Mesothelial cell of epicardium (in vitro differentiated cells): ENCODE results near the gene IGF2R. TPM values are rescaled to one million over a fixed set of nuclear protein-coding genes. Genes with fewer than 3 reads are reported as not detected.

Experiments
- DNase-seq, 2 experiments: peaks; one replicate each; pipeline ENCODE4 v3.0.0; 2021; ENCODE audit warnings: low spot score in 2 of 2; ENCODE audit not compliant: unreplicated experiment in 2 of 2
- H3K27ac Mint-ChIP-seq: 2 replicates; pipeline ENCODE4 v1.8.0; 2021; ENCODE audit warnings: mixed read lengths
- H3K27me3 Mint-ChIP-seq: 2 replicates; pipeline ENCODE4 v1.8.0; 2021; ENCODE audit warnings: low read depth, mixed read lengths
- H3K36me3 Mint-ChIP-seq: 2 replicates; pipeline ENCODE4 v1.8.0; 2021; ENCODE audit warnings: mixed read lengths
- H3K4me1 Mint-ChIP-seq: 2 replicates; pipeline ENCODE4 v1.8.0; 2021; ENCODE audit warnings: mixed read lengths
- H3K4me3 Mint-ChIP-seq: 2 replicates; pipeline ENCODE4 v1.8.0; 2021; ENCODE audit warnings: mild to moderate bottlenecking, moderate library complexity, mixed read lengths
- H3K9me3 Mint-ChIP-seq: 2 replicates; pipeline ENCODE4 v1.8.0; 2021; ENCODE audit warnings: mixed read lengths
- total RNA-seq: library from RNA; stranded (reverse); gene quantifications from 3 replicates; pipeline ENCODE4 v1.2.1, GENCODE V29; 2021
- TF ChIP-seq, protein P1 (sequence below): fragments of 200-600 bp; sonication (generic); IDR thresholded peaks from one replicate; pipeline ENCODE4 v1.5.0; 2021; ENCODE audit warnings: antibody characterized with exemption; ENCODE audit not compliant: unreplicated experiment

IGF2R gene
- total RNA-seq, 1 donor from 2014 or later, result 112 TPM

DNA sequence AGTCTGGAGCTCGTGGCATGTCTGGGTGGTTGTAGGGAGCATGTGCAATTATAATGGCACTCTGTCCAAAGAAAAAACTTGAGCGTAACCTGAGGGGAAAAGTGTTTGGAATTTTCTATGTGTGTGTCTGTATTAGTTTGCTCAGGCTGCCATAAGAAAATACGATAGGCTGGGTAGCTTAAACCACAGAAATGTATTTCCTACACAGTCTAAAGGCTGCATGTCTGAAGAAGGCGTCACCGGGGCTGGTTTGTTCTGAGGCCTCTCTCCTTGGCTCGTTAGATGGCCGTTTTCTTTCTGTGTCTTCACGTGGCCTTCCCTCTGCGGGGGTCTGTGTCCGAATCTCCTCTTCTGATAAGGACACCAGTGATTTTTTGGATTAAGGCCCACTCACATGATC, 59.0 kb downstream of the IGF2R start:
- H3K4me1 Mint-ChIP-seq, result peaks cover 24% of the 10 kb centered on the region

DNA sequence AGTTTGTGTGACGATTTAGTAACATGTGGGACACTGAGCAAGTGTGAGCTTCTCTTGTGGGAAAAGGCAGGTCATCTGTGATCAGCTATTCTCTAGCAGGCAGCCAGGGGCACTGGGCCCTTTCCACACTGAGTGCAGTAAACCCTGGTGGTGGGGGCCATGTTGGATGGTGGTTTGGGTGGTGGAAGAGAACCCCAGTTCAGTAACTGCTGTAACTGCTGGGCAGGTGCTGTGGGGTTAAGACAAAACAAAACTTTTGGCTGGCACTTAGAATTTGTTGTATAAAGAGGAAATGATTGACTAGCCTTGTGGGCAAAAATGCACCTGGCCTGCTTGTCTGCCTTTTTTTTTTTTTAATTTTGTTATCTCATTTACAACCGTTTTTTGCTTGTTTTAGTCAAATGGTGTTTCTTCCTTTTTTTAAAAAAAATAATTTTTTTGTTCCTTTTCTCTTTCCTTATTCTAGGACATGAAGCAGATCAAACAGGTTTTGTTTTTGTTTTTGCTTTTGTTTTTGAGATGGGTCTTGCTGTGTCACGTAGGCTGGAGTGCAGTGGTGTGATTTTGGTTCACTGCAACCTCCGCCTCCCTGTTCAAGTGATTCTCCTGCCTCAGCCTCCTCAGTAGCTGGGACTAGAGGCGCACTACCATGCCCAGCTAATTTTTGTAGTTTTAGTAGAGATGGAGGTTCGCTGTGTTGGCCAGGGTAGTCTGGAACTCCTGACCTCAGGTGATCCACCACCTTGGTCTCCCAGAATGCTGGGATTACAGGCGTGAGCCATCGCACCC, 59.8 kb downstream of the IGF2R start:
- peaks cover 24% of the 10 kb centered on the region for H3K4me1 Mint-ChIP-seq
- no peaks in the 10 kb centered on the region for H3K9me3 Mint-ChIP-seq
- no peaks in the 10 kb centered on the region for H3K27me3 Mint-ChIP-seq
- H3K36me3 Mint-ChIP-seq, result peaks cover 30% of the 10 kb centered on the region
- TF ChIP-seq, protein P1, sequence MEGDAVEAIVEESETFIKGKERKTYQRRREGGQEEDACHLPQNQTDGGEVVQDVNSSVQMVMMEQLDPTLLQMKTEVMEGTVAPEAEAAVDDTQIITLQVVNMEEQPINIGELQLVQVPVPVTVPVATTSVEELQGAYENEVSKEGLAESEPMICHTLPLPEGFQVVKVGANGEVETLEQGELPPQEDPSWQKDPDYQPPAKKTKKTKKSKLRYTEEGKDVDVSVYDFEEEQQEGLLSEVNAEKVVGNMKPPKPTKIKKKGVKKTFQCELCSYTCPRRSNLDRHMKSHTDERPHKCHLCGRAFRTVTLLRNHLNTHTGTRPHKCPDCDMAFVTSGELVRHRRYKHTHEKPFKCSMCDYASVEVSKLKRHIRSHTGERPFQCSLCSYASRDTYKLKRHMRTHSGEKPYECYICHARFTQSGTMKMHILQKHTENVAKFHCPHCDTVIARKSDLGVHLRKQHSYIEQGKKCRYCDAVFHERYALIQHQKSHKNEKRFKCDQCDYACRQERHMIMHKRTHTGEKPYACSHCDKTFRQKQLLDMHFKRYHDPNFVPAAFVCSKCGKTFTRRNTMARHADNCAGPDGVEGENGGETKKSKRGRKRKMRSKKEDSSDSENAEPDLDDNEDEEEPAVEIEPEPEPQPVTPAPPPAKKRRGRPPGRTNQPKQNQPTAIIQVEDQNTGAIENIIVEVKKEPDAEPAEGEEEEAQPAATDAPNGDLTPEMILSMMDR, result no peak
- no peak for DNase-seq
- H3K4me3 Mint-ChIP-seq, result no peak overlapping the region
- peak overlapping the region; percentile 94 for H3K27ac Mint-ChIP-seq

More for the DNA sequence above, 59.0 kb downstream of the IGF2R start:
- H3K9me3 Mint-ChIP-seq, result no peaks in the 10 kb centered on the region
- peak overlapping the region; percentile 94 for H3K27ac Mint-ChIP-seq
- TF ChIP-seq, protein P1, result no peak
- no peak for DNase-seq
- H3K27me3 Mint-ChIP-seq, result no peaks in the 10 kb centered on the region
- no peak overlapping the region for H3K4me3 Mint-ChIP-seq
- H3K36me3 Mint-ChIP-seq, result peaks cover 22% of the 10 kb centered on the region

- Mint-ChIP-seq H3K4me1 (peaks cover 25% of the 10 kb centered on the region), H3K27me3 (no peaks in the 10 kb centered on the region), H3K4me3 (peak overlapping the region; percentile 40), H3K27ac (peak overlapping the region; percentile 98), H3K36me3 (peaks cover 34% of the 10 kb centered on the region), H3K9me3 (no peaks in the 10 kb centered on the region)
- TF ChIP-seq, protein P1, result no peak
- DNase-seq, result no peak
Measured at GRCh38 chr6:160029525-160029924, 60.6 kb downstream of the IGF2R start.

DNA sequence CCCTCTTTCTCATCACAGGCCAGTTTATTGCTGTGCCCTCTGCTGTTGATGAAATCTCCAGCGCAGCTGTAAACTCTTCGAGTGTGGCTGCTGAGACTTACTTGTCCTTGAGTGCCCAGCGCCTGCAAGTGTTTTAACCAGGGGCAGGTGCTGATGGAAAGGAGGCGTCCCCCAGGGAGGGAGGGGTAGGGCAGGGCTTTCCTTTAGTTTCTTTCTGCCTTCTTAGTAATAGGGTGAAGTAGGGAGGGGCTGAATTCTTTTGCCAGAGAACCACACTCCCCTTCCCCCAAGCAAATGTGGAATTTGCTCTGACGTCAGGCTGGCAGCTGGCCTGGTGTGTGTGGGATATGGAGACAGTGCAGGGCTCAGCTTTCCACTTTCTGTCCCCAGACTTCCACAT, 61.2 kb downstream of the IGF2R start:
- TF ChIP-seq, protein P1, result no peak
- H3K9me3 Mint-ChIP-seq, result no peaks in the 10 kb centered on the region
- peak overlapping the region; percentile 98 for H3K27ac Mint-ChIP-seq
- peaks cover 25% of the 10 kb centered on the region for H3K4me1 Mint-ChIP-seq
- H3K27me3 Mint-ChIP-seq, result no peaks in the 10 kb centered on the region
- peaks cover 34% of the 10 kb centered on the region for H3K36me3 Mint-ChIP-seq
- DNase-seq, result peak; percentile 68 to 89
- peak overlapping the region; percentile 40 for H3K4me3 Mint-ChIP-seq

DNA sequence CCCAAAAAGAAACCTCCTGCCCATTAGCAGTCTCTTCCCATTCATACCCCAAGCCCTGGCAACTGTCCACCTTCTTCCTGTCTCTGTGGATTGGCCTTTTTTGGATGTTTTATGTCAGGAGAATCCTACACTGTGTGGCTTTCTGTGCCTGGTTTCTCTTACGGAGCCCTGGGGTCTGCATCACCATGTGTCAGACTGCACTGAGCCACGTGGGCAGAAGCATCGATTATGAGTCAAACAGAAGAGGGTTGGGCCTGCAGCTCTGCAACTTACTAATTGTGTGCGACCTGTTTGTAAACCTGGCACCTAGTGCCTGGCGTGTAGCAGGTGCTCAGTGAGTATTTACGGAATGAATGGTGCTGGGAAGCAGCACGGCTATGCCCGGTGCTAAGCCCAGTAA, 62.6 kb downstream of the IGF2R start:
- H3K4me3 Mint-ChIP-seq, result no peak overlapping the region

More for the DNA sequence above, 62.6 kb downstream of the IGF2R start:
- Mint-ChIP-seq H3K36me3 (peaks cover 36% of the 10 kb centered on the region), H3K27me3 (no peaks in the 10 kb centered on the region), H3K4me1 (peaks cover 25% of the 10 kb centered on the region), H3K27ac (peak overlapping the region; percentile 86), H3K9me3 (no peaks in the 10 kb centered on the region)
- TF ChIP-seq, protein P1, result no peak
- no peak for DNase-seq
